RPMI7951 (cell line): ENCODE measurements around the gene AP2A2. TPM values are rescaled to one million over a fixed set of nuclear protein-coding genes. Genes with fewer than 3 reads are reported as not detected.
A peak's percentile ranks its signal among the peaks of the same experiment; 100 is the strongest.
"Not testable (repeated sequence)": the region's sequence is repeated elsewhere in the genome, so short reads cannot be mapped to it uniquely, and the experiment has no call there.

Experiments
- DNase-seq: peaks from one replicate; pipeline ENCODE4 v3.0.0-alpha.2; 2012; ENCODE audit warnings: low read depth
- total RNA-seq: library from RNA; depleted of rRNA; stranded (reverse); fragments of >200 nt; shearing (Covaris generic); gene quantifications from 2 replicates; pipeline ENCODE4 v1.2.3, GENCODE V29; 2014

Gene AP2A2
- total RNA-seq, 1 experiment from 2014 or later, result 28.4 TPM

DNA sequence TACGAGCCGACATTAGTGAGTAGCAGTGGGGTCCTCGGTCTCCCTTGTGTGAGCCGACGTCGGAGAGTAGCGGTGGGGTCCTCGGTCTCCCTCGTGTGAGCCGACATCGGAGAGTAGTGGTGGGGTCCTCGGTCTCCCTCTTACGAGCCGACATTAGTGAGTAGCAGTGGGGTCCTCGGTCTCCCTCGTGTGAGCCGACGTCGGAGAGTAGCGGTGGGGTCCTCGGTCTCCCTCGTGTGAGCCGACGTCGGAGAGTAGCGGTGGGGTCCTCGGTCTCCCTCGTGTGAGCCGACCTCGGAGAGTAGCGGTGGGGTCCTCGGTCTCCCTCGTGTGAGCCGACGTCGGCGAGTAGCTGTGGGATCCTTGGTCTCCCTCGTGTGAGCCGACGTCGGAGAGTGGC, 49.7 kb downstream of the AP2A2 start:
- DNase-seq, result not testable (repeated sequence)

DNA sequence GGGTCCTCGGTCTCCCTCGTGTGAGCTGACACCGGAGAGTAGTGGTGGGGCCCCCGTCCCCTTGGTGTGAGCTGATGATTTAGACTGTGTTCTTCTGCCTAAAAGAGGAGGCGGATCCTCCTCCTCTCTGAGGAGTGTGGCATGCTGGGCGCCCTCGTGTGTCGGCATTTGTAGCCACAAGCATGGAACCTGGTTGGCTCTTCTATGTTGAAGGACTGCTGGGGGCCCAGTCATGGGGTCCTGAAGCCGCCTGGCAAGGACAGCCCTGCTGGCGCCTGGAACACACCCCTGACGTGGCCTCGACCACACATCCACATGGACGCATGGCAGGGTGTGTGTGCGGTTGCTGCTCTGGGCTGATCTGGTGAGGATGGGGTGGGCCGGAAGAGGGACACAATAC, 50.2 kb downstream of the AP2A2 start:
- no peak for DNase-seq

DNA sequence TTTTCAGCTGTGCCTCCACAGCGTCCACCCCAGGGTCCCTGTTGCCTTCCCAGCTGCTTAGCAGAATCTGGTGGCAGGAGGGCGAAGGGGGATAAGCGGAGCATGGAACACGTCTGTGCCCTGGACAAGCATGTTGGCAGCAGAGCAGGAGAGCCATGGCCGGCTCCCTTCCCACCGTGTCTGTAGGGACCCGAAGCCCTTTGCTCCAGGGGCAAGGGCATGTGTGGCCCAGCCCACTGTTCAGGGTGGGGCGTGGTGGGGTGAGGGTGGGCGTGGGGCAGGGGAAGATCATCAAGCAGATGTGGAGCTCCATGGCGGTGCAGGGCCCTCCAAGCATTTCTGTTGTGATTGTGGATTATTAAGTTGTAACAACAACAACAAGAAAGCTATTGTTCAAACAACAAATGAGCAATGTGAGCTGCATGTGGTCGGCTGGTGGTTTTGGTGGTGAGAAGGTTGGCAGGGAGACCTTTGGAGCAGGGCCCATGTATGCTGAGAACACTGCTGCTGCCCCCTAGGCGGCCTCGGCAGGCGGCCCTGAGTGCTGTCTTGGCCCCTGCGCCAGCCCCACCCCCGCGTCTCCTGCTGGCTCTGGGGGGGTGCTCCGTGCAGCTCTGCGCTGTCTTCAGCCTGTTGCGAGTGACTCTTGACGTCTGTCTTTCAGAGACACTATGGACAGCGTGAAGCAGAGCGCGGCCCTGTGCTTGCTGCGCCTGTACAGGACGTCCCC, 50.9 kb downstream of the AP2A2 start:
- DNase-seq, result peak; percentile 22

DNA sequence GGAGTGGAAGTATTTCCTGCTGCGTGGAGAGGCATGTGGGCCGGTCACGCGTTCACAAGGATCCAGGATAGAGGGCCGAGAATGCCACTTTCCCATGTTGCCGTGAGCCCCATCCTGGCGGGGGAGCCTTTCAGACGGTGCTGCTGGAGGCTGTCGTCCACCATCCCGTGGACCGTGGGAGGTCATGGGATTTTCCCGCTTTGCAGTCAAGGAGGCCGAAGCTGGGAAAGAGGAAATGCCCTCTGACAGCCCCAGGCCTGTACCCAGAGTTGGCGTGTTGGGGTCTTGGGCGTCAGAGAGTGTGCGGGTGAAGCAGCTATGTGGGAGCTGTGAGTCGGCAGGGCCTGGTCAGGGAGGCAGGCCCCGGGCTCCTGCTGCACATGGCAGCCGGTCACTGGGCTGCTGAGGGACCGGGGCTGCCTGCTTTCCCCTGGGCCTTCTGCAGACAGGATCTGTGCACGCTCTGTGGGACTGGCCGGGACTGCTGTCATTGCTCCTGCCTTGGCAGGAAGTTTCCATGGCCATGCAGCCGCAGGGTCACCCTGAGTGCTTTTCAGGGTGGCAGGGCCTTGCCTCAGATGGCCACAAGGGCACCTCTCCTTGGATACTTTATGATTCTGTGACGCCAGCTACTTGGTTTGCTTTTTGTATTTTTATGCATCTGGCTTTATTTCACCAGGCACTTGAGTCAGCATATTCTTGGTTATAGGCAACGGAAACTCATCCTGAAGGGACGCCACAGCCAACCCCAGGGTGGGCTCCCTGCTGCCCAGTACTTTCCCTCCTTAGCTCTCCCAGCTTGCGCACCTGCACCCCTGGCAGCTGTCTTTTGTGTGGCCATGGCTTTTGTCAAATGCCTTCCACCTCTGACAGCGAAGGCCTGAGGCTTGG, 52.4 kb downstream of the AP2A2 start:
- DNase-seq, result no peak

DNA sequence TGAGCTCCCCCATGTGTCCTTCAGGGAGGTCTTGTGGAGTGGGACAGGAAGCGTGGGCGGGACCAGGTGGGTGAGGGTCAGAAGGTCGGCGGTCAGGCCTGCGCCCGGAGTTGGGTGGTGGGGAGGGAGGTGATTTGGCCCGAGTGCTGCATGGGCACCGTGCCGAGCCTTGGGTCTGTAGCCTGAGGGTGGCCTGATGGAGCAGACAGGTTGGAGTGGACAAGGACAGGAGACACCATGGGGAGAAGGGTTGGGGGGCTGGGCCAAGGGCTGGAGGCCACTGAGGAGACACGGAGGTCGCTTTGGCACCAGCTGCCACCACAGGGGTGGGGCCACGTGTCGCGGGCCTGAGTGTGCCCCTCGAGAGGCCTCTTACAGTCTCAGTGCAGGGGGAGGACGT, 53.1 kb downstream of the AP2A2 start:
- no peak for DNase-seq

DNA sequence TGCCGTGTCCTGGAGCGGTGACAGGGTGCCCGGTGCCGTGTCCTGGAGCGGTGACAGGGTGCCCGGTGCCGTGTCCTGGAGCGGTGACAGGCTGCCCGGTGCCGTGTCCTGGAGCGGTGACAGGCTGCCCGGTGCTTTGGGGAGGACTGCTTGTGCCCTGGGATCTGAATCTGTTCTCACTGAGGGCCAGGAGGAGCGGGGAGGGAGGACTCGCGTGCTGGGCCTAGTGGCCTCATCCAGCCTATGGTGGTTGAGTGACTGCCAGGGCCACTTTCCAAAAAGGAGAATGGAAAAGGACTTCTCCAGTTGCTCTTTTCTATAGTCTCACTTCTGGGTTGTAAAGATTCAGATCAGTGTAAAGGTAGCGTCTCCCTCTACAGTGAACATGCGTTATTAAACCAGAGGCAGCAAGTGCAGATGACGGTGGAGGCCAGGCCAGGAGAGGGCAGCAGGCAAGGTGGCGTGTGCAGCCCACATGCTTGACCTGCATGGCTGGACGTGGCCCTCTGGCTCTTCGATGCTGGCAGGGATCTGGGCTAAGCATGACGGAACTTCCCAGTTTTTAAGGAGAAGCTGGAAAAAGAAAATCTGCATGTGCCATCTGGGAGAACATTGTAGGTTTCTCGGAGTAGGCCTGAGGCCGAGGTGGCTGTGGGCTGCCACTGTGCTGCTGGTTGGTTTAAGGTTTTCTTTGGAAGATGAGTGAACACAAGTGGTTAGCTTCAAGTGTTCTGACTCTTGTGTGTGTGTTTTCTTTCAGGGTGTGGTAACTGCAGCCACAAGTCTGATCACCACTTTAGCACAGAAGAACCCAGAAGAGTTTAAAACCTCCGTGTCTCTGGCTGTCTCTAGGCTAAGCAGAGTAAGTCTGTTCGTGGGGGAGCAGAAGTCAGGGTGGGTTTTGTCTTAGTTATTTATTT, 55.0 kb downstream of the AP2A2 start:
- no peak for DNase-seq

DNA sequence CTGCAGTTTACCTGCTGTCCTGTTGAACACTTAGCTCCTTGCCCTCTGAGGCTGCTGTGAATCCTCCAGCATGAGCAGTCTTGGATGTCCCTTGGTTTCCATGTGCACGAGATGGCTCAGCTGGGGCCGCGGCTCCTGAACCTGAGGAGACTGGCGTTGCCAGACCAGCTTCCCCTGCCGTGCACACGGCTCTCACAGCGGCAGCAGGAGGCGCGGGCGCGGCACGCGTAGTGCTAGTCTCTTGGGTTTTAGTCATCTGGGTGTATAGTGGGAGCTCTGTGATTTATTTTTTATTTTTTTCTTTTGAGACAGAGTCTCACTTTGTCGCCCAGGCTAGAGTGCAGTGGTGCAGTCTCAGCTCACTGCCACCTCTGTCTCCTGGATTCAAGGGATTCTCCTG, 56.1 kb downstream of the AP2A2 start:
- no peak for DNase-seq

DNA sequence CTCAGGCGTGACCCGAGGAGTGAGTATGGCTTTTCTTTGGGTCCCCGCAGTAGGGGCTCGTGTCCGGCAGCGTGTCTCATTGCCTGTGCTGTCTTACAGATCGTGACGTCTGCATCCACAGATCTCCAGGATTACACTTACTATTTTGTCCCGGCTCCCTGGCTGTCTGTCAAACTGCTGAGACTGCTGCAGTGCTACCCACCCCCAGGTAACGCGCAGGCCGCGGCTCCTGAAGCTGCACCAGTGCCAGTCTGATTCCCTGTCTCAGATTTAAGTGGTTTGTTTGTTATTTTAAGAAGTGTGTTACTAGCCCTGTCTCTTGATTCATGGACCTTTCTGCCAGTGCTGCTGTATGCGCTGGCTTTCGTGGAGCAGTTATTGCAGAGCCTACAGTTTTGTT, 58.9 kb downstream of the AP2A2 start:
- DNase-seq, result no peak

DNA sequence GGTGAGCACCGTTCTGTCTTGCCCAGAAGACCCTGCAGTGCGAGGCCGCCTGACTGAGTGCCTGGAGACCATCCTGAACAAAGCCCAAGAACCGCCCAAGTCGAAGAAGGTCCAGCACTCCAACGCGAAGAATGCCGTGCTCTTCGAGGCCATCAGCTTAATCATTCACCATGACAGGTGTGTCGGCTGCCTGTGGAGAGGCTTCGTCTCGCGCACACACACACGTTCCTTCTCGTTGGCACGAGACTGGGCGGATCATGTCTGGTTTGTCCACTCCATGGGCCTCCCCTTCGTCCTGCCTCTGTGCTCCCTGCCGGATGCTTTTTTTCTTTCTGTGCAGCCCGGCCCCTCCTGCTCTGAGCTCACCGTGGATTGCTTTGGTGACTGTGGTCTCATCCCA, 59.7 kb downstream of the AP2A2 start:
- DNase-seq, result no peak

DNA sequence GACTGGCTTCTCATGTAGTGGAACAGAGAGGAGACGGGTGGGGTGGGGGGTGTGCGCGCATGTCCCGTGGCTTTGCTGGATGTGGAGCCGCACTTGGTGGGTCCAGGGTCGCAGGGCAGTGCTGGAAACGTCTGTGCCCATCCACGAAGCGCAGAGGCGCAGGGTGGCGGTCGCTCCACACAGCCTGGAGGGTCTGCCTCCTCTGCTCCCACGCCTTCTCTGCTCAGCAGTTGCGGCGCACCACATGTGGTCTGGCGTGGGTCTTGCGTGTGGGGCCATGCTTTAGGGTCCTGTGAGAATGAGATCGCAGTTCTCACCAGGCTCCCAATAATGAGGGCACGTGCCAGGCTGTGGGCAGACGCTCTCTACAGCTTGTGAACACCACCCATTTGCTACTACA, 60.2 kb downstream of the AP2A2 start:
- DNase-seq, result no peak

DNA sequence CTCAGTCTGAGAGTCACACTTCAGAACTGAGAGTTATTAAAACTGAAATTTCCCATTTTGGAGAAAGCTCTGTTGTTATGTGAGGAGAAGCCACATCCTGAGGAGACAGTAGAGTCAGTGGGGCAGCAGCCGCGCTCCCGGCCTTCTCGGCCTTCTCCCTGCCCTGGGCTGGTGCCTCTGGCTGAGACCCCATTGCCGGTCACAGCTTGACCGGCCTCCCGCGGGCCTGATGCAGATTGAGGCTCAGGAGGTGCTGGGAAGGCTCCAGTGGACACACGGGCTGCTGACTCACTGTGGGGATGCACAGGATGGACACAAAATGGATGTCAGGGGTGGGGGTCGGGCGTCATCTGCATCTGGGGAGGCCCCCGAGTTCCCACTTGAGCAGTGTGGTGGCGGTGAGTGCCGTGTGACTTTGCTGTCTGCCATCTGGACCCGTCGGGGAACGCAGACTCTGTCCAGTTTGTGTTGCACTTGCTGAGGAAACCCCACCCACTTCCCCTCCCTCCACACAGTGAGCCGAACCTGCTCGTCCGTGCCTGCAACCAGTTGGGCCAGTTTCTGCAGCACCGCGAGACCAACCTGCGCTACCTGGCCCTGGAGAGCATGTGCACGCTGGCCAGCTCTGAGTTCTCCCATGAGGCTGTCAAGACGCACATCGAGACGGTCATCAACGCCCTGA, 60.7 kb downstream of the AP2A2 start:
- DNase-seq, result no peak

DNA sequence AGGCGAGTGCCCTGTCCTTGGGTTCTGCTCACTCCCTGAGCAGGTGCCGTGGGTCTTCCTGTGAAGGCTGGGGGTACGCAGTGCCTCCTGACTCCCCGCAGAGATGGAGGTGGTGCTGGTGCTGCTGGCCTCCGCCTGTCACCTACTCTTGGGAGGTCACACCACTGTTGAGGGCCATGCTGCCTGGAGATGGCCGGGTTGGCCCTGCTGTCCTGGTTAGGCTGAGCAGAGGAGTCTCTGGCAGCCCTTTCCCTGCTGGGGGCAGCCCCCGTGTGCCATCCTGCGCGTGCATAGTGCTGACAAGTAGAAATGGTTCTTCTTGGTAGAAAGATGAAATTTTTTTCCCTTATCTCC, 61.3 kb downstream of the AP2A2 start:
- no peak for DNase-seq

DNA sequence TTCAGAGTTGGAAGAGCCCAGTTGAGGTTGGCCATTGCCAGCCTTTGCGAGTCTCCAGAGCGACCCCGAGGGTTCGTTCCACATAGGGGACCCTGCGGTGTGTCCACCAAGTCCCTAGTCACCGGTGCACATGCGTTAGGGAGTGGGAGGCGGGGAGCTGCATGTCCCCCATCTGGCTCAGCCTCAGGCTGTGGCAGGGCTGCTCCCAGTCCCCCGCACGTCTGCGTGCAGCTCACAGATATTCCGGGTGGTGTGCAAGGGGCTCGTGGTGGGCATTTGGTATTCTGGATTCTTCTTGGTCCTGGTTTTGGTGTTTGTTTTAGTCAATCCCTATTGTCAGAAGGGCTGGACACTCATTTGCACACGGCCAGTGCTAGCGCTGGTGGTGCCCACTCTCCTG, 62.0 kb downstream of the AP2A2 start:
- DNase-seq, result no peak

DNA sequence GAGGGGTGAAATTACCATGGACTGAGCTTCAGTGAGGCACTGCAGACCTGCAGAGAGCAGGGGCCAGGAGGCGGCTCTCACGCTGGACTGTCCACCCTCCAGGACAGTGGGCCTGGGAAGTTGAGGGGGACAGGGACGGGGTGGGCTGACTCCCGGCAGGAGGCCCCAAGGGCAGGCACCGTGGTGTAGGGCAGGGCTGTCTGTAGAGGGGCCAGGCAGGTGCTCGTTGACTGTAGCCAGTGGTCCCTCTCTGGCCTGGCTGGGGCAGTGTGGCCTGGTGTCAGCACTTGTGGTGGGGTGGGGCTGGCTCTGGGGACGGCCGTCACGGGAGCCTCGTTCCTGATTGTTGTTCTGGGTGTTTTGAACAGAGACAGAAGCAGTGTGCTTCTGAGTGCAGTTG, 64.4 kb downstream of the AP2A2 start:
- DNase-seq, result no peak

DNA sequence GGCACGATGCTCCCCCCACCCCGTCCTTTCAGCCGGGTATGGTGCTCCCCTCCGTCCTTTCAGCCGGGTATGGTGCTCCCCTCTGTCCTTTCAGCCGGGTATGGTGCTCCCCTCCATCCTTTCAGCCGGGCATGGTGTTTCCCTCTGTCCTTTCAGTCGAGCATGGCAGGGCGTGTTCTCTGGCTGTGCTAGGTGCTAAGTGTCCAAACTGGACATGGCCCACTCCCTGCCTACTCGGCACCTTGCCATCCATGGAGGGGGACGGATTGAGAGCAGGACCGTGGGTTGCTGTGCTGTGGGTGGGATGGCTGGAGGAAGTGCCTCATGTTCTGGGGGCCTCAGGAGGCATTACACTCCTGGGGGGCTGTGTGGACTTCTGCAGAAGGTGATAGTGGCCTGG, 65.4 kb downstream of the AP2A2 start:
- no peak for DNase-seq

DNA sequence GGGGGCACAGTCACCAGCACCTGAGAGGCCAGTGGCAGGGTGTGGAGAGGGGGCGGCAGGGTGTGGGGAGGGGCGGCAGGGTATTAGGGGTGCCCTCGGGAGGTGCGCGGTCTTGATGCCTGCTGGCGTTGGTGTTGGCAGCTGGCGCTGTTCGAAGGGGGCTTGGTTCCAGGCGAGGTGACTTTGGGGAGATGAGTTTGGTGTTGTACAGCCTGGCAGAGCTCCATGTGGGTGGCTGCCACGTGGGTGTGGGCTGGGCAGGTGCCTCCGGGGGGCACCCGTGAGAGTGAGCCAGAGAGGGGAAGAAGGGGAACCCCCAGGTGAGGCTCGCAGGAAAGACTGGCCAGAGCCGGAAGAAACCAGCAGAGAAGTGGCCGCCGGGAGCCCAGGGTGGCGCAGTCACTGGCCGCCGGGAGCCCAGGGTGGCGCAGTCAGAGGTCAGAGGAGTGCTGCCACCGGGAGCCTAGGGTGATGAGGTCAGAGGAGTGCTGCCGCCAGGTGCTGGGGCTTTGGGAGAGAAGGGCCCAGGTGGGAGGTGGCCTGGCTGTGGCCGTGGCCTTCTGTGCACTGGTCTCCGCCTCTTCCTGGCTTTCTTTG, 66.1 kb downstream of the AP2A2 start:
- no peak for DNase-seq

DNA sequence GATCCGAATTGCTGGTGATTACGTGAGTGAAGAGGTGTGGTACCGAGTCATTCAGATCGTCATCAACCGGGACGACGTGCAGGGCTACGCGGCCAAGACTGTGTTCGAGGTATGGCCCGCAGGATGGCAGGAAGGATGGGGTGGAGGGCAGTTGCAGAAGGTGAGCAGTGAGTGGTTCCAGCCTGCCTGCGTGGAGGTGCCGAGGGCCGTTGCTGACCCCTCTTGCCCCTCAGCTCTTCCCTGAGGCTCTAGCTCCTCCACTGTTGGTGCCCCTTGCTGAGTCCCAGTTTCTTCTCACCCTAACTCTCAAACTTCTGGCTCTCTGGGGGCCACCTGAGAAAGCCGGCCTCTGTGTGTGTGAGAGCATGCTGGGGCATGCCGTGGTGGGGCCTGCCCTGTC, 66.9 kb downstream of the AP2A2 start:
- no peak for DNase-seq

DNA sequence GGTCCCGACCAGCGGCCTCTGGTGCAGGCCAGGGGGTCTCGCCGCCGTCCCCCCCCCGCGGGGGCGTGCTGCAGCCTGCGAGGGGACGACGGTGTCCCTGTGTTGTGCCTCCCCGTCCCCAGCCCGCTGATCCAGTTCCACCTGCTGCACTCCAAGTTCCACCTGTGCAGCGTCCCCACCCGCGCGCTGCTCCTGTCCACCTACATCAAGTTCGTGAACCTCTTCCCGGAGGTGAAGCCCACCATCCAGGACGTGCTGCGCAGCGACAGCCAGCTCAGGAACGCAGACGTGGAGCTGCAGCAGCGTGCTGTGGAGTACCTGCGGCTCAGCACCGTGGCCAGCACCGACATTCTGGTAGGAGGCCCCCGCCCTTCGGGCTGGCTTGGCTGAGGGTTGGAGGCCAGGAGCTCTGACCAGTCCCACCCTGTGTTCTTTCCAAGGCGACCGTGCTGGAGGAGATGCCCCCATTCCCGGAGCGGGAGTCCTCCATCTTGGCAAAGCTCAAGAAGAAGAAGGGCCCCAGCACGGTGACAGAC, 68.0 kb downstream of the AP2A2 start:
- DNase-seq, result no peak

DNA sequence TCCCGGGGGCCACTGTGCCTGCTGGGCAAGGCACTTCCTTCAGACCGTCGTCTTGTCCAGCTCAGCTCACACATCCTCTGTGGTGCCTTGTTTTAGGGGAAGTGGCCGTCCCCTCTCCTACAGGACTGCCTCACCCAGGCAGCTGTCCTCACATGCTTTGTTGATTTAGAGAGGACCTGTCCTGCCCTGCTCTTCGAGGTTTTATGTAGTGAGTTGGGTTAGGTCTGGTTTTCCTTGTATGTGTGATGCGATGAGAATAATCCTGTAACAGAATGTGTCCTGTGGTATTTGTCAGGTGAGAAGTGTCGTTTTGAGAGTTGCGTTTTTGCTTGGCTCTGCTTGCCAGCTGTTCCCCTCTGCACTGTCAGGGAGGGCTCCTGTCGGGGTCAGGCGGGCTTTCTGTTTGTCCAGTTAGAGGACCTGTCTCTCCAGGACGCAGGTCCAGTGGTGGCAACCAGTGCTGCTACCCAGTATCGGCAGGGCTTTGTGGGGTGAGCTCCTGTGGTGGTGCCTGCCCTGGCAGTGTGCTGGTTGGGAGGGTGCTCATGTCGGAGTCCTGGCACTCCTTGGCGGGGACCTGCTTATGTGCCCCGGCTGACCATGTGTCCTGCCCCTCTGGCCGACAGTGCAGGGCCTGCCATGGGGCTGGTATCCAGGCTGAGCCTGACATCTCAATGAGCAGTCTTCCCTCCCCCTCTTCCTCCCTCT, 69.5 kb downstream of the AP2A2 start:
- DNase-seq, result no peak

DNA sequence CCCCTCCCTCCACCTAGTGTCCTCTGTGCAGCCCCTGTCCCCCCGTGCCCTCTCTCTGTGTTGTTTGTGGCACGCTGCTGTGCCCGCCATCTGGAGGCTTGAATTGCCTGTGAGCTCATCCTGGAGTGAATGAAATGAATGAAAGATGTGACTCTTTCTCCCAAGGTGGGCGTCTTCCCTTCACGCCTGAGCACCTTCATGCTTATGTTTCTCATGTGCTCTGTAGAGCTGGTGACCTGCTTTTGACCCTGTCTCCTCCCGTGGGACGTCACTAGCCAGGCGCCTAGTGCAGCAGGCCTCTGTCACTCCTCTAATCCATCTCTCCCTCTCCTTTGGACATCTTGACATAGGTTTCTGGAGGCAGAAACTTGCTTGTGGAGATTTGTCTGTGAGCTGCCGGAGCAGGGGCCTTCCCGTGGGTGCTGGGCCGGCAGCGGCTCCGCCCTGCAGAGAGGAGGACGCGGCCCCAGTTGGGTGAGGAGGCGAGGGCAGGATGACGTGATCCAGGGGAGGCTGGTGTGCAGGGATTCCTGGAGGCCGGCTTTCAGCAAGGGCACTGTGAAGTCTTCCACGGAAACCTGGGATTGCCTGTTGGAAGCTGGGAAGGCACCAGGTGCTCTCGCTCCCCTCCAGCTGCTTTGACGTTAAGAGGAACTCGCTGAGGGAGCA, 70.2 kb downstream of the AP2A2 start:
- DNase-seq, result no peak
